Stimulated activated CD4-positive, alpha-beta T cell treated with anti-CD3 and anti-CD28 coated beads, Interleukin-2, amount 100 ng/mL, for 24 hours (primary cell): Measurements from ENCODE around the gene EEF2.

Source experiments
- DNase-seq, 2 donors: peaks; one replicate each; pipeline ENCODE4 v3.0.0-alpha.2; 2020

The EEF2 gene

GRCh38 chr19:3984908-3985642 is at the start of gene EEF2:
Gene EEF2 (minus strand): TSS chr19:3985463. CDS start chr19:3985380, 83 bp downstream.
- DNase-seq, result peak; percentile 90 to 92

DNA sequence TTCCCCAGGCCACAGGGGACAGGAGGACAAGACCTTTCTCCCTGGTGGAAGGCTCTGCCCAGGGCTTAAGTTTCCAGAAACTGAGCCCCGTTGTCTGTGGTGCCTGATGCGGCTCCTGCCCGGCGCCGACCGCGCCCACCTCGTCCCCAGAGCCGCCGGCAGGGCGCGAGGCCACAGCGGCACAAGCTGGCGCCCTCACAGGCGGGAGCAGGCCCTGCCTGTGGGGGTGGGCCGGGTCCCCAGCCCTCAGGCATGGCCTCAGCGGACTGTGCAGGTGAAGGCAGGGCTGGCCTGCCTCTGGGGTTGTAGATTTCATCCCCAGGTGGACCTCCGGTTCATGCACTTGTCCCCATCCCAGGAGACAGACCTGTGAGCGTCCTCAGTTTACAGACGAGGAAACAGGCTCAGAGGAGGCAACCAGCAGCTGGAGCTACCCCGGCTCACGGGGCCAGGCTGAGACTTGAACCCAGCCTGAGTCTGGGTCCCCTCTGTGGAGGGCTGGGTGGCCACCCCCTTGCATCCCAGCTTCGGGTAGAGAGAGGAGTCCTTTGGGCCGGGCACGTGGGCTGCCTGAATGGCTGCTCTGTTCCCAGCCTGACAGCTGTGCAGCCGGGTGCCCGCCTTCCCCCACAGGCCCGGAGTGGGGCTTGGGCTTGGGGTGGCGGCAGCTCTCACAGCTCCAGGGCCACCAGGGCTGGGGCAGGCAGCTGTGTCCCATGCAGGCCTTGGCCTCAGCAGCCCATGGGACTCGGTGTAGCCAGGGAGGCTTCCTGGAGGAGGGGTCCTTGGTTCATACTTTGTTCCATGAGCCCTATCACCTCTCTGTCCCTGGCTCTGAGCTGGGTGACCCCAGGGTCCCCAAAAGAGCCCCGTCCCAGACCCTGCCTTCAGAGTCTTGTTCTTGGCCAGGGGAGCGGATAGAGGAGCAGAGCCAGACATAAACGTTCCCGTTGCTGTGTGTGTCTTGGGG is 49.1 kb upstream of the EEF2 start:
- no peak for DNase-seq

- DNase-seq, result no peak
Observed at GRCh38 chr19:4033028-4033956, 48.0 kb upstream of the EEF2 start.

DNA sequence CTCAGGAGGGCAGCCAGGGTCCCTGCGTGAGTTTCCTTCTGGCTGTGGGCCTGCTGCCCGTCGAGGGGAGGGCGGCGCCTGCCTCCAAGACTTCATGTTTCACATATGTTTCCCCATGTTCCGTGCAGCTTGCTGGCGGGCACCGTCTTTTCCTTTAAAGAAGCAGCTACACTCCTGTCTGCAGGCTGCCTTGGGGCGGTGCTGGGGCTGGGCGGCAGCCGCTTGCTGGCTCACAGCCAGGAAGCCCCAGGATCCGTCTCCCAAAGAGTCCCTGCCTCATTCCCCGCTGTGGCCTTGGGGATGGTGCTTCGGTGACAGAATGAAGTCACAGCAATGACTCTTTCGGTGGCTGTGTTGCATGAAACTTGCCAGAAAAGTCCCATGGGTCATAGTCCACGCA is 47.2 kb upstream of the EEF2 start:
- DNase-seq, result no peak

DNA sequence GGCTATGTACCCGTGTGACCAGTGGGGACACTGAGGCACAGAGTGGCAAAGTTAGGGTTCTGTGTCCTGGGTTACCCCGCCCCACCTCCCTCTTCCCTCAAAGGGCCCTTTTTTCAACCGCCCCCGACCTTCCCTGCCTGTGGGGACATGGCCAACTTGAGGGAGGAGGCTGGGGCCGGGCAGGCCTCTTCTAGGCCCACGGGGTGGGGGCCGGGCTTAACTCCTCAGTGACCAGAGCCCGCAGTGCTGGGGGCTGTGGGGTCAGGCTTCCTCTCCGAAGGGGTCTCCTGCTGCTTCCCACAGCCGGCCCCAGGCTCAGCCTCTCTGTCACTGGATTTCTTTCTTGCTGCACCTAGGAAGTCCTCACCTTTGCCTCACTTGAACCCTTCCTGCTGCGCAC is 46.2 kb upstream of the EEF2 start:
- DNase-seq, result no peak

- DNase-seq, result no peak
Observed at GRCh38 chr19:4030981-4031380, 45.7 kb upstream of the EEF2 start.

DNA sequence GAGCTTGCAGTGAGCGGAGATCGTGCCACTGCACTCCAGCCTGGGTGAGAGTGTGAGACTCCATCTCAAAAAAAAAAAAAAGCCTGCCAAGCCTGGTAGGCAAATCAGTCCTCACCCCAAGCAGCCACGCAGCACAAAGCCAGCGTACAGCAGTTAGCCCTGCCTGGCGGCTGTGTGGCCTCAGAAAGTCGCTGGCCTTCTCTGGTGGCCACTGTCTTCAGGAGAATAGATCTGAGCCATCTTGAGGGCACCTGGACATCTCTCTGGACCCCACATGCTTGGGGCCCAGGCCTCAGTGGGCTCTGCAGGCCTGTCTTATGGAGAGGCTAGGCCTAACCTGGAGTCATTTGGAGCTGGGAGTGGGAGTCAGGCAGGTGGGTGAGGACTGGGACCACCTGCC is 45.3 kb upstream of the EEF2 start:
- DNase-seq, result no peak

DNA sequence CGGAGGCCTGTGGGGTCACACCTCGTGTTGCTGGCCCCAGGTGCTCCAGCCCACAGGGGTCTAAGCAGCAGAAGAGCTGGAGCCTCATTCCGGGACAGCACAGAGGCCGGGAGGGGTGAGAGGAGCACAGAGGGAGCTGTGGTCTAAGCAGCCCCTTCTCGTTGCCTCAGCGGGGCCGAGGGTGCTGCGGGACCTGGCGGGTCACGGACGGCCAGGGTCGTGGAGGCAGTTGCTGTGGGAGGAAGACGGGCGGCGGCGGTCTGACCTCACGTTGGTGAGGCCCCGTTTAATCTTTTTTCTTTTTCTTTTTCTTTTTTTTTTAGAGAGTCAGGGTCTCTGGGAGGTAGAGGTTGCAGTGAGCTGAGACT is 44.0 kb upstream of the EEF2 start:
- DNase-seq, result no peak

GRCh38 chr19:4028334-4029246 is 43.3 kb upstream of the EEF2 start:
- DNase-seq, result no peak

DNA sequence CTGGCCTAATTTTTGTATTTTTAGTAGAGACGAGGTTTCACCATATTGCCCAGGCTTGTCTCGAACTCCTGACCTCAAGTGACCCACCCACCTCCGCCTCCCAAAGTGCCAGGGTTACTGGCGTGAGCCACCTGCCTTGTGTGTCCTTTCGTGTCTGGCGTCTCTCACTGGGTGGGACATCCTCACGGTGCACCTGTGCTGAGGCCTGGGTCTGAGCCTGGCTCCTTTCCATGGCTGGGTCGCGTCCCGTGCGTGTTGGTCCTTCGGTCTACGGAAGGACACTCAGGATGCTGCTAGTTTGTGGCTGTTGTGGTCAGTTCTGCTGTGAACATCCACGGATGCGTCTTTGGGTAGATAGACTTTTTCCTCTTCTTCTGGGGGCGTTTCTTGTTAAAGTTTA is 41.9 kb upstream of the EEF2 start:
- DNase-seq, result no peak

- DNase-seq, result no peak
Observed at GRCh38 chr19:4025317-4025716, 40.1 kb upstream of the EEF2 start.

GRCh38 chr19:4023600-4024398 is 38.5 kb upstream of the EEF2 start:
- no peak for DNase-seq

DNA sequence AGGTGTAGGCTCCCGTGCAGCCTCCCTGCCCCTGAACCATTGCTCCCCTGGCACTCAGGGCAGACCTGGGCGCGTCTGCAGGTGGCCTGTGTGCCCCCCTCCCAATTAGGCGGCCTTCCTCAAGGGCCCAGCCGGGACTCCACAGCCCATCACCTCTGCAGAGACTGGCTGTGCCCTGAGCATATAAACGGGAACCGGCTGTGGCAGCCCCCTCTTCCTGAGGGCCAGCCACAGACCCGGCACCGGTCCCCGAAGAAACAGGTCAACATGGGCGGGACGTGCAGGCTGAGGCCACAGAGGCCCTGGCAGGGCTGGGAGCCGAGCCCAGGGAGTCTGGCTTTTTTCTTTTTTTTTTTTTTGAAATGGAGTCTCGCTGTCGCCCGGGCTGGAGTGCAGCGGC is 34.3 kb upstream of the EEF2 start:
- DNase-seq, result no peak

DNA sequence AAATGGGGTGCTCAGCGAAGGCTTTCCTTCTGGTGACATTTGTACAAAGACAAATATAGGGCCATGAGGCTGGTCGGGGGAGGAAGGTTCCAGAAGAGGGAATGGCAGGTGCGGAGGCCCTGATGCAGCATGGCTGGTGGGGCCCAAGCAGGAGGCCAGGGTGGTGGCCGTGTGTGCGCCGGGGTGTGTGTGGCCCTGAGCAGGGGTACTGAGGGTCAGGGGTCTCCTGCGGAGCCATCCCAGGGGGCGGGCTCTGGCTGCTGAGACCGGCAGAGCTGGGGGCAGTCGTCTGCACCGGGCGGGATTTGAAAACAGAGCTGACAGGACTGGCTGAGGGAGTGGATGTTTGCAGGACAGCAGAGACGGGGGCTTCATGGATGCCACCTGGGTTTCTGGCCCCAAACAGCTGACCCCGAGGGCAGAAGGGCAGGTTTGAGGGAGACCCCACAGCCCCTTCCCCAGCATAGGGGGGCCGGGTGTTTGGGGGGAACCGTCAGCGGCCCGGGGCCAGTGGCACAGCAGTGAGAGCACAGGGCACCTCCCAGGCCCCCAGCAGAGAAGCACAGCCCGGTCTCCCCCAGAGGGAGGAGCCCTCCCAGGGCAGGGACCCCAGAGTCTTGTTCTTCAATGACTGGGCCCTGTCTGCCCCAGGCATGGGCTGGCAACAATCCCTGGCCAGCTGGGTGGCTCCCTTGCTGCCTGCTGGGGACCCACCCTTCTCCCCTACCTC is 33.7 kb upstream of the EEF2 start:
- no peak for DNase-seq

- DNase-seq, result no peak
Observed at GRCh38 chr19:4018140-4018613, 32.9 kb upstream of the EEF2 start.

DNA sequence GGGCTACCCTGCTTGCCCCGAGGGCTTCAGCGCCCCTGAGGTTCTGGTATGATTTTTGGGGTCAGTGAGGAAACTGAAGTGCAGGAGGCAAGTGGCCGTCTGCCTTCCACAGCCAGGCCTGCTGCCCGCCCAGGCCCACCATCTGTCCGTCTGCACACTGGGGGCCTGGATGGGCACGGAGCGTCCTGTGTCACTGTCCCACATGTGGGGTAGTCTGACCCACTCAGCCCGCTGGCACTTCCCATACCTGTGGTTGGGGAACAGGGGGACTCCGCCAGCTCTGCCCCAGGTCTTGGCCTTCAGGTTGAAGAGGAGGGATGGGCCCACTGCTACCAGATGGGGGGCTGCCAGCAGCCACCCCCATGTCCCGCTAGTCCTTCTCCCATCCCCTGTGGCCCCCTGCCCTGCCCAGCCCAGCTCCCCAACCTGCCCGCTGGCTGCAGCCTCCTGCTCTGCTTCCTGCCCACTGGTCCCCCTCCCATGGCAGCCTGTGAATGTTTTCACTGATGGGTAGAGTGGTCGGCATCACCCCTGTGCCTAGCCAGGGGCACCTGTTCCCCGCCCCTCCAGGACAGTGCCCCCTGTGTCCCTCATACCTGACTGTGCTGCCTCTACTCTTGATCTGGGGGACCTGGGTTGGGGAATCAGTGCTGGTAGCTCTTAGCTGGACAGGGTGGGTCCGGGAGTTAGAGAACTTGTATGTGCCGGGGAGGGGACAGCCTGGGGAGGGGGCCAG is 31.8 kb upstream of the EEF2 start:
- DNase-seq, result no peak

DNA sequence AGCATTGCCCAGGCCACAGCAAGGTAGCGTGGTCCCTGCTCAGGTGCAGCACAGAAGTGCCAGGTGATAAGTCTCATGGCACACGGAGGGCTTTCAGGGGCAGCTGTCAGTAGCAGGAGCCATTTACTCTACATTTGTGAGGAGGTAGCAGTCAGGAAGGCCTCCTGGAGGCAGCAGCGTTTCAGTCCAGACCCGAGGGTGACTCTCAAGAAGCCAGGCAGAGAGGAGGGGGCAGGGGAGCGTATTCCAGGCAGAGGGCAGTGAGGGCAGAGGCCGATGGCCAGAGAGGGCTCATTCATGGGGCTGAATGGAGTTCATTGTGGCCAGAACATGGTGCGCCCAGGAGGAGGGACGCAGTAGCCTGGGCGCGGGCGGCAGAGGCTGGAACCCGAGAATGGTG is 31.2 kb upstream of the EEF2 start:
- no peak for DNase-seq

GRCh38 chr19:4015705-4016402 is 30.6 kb upstream of the EEF2 start:
- no peak for DNase-seq
